HL-60 (cell line): Measurements from ENCODE around the gene ABI3BP.

Experiments used
- DNase-seq, 2 experiments: peaks; one replicate each; pipeline ENCODE4 v3.0.0-alpha.2; 2010 to 2020; ENCODE audit warnings: low read depth in 1 of 2, low spot score in 1 of 2
- H3K27ac ChIP-seq: fragments of 250-450 bp; sonication (Bioruptor Pico); replicated peaks from 2 replicates; pipeline ENCODE4 v1.5.1; 2020; ENCODE audit warnings: mild to moderate bottlenecking, moderate library complexity
- H3K27me3 ChIP-seq: fragments of 250-450 bp; sonication (Bioruptor Pico); 2 replicates; pipeline ENCODE4 v1.5.1; 2021; ENCODE audit warnings: mild to moderate bottlenecking, moderate library complexity; ENCODE audit not compliant: insufficient read depth, poor library complexity, severe bottlenecking
- H3K4me3 ChIP-seq: replicated peaks from 2 replicates; pipeline ENCODE4 v1.5.1; 2011; ENCODE audit warnings: mild to moderate bottlenecking, control low read depth, low read length; ENCODE audit not compliant: insufficient read depth
- GABPA ChIP-seq: IDR thresholded peaks from 2 replicates; pipeline ENCODE4 v1.6.1; 2012; ENCODE audit warnings: low read depth
- POLR2AphosphoS5 ChIP-seq: IDR thresholded peaks from 2 replicates; pipeline ENCODE4 v1.6.1; 2012; ENCODE audit warnings: low read depth
- SPI1 ChIP-seq: IDR thresholded peaks from 2 replicates; pipeline ENCODE4 v1.6.1; 2012; ENCODE audit warnings: low read depth, mild to moderate bottlenecking, borderline replicate concordance
- TF ChIP-seq, protein P1 (sequence below): IDR thresholded peaks from one replicate; pipeline ENCODE4 v1.5.1; 2011; ENCODE audit warnings: low read length, control low read depth, inconsistent platforms; ENCODE audit not compliant: insufficient read depth
- TF ChIP-seq, protein P2 (sequence below): IDR thresholded peaks from 2 replicates; pipeline ENCODE4 v1.6.1; 2012; ENCODE audit warnings: low read depth; ENCODE audit not compliant: insufficient replicate concordance

The ABI3BP gene

DNA sequence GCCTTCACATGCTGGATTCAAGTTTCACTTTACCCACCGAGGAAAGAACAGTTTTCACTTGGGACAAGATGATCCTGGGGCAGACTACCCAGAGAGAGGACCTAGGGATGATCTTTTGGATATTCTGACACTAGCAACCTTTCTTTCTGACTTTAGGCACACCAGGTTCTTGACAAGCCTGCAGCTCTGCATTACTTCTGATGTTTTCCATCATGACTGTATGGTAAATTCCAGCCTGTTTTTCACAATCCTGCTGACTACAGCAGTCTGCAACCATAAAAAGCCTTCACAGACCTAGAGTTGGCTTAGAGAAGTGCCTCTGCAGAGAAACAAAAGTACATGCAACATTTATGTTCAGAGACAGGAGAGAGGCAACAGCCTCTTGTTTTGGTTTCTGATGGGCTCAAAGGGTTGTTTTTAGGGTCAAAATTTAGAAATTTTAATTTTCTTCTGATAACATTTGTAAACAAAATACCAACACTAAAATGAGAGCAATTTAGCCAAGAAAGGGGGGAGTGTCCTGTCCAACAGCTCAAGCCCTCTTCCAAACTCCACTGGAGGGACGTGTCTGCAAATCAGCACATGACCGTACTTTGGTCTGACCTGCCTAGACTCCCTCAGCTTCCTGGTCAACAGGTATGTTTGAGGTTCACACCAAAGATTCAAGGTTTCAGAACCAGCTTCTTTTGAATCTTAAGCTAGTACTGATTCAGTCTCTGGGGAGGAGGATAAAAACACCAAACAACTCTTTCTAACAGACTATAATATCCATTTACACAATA is 799 bp downstream of the ABI3BP start:
- Histone ChIP-seq H3K27me3 (no peaks in the 10 kb centered on the region), H3K27ac (no peak overlapping the region), H3K4me3 (no peak overlapping the region)
- DNase-seq: no peak
- TF ChIP-seq, protein P1, sequence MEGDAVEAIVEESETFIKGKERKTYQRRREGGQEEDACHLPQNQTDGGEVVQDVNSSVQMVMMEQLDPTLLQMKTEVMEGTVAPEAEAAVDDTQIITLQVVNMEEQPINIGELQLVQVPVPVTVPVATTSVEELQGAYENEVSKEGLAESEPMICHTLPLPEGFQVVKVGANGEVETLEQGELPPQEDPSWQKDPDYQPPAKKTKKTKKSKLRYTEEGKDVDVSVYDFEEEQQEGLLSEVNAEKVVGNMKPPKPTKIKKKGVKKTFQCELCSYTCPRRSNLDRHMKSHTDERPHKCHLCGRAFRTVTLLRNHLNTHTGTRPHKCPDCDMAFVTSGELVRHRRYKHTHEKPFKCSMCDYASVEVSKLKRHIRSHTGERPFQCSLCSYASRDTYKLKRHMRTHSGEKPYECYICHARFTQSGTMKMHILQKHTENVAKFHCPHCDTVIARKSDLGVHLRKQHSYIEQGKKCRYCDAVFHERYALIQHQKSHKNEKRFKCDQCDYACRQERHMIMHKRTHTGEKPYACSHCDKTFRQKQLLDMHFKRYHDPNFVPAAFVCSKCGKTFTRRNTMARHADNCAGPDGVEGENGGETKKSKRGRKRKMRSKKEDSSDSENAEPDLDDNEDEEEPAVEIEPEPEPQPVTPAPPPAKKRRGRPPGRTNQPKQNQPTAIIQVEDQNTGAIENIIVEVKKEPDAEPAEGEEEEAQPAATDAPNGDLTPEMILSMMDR: no peak
- TF ChIP-seq POLR2AphosphoS5 (no peak), SPI1 (no peak), GABPA (no peak)
- TF ChIP-seq, protein P2, sequence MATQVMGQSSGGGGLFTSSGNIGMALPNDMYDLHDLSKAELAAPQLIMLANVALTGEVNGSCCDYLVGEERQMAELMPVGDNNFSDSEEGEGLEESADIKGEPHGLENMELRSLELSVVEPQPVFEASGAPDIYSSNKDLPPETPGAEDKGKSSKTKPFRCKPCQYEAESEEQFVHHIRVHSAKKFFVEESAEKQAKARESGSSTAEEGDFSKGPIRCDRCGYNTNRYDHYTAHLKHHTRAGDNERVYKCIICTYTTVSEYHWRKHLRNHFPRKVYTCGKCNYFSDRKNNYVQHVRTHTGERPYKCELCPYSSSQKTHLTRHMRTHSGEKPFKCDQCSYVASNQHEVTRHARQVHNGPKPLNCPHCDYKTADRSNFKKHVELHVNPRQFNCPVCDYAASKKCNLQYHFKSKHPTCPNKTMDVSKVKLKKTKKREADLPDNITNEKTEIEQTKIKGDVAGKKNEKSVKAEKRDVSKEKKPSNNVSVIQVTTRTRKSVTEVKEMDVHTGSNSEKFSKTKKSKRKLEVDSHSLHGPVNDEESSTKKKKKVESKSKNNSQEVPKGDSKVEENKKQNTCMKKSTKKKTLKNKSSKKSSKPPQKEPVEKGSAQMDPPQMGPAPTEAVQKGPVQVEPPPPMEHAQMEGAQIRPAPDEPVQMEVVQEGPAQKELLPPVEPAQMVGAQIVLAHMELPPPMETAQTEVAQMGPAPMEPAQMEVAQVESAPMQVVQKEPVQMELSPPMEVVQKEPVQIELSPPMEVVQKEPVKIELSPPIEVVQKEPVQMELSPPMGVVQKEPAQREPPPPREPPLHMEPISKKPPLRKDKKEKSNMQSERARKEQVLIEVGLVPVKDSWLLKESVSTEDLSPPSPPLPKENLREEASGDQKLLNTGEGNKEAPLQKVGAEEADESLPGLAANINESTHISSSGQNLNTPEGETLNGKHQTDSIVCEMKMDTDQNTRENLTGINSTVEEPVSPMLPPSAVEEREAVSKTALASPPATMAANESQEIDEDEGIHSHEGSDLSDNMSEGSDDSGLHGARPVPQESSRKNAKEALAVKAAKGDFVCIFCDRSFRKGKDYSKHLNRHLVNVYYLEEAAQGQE: no peak

DNA sequence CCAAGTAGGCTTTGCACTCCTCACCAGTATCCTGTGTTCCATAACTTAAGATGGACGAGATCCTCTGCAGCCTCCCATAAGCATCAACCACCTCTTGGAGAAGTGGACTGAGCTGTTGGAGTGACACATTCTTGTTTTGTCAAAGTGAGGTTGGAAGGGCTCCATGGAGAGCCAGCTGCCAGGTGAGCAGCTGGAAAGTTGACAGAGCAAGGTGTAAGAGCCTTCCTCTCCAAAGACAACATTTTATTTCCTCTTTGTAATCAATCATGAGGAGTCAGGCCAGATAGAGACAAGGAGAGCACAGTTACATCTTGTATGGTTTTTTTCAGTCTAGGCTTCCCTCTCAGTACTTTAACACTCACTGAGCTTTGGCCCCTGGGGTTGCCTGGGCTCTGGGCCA is 5.1 kb downstream of the ABI3BP start:
- Histone ChIP-seq H3K4me3 (no peak overlapping the region), H3K27ac (no peak overlapping the region), H3K27me3 (peaks cover under 1% of the 10 kb centered on the region)
- TF ChIP-seq GABPA (no peak), SPI1 (no peak), POLR2AphosphoS5 (no peak)
- TF ChIP-seq, protein P2: no peak
- TF ChIP-seq, protein P1: no peak
- DNase-seq: no peak

DNA sequence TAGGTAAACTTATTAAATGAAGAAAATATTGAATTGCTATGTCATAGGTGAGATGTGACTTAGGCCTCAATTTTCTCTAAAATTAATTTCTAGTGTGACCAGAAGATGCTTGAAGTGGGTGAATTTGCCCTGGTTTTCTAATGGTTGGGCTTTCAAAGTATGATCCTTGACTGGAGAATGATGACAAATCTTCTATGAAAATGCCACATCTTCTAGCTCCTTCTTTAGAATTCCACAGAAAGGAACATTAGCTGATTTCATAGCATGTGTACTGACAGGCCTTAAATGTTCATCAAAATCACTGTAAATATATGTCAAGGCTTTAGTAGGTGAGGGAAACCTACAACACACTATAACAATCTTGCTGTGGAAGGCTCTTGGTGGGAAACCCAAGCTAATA is 8.9 kb downstream of the ABI3BP start:
- no peak for DNase-seq
- Histone ChIP-seq H3K4me3 (no peak overlapping the region), H3K27me3 (peaks cover 2% of the 10 kb centered on the region), H3K27ac (no peak overlapping the region)
- TF ChIP-seq GABPA (no peak), SPI1 (no peak), POLR2AphosphoS5 (no peak)
- TF ChIP-seq, protein P2: no peak
- TF ChIP-seq, protein P1: no peak
